Activated CD4-positive, alpha-beta T cell treated with anti-CD3 and anti-CD28 coated beads for 24 hours (primary cell): Measurements from ENCODE around the gene ZWILCH.
"Not testable (repeated sequence)": the region's sequence is repeated elsewhere in the genome, so short reads cannot be mapped to it uniquely, and the experiment has no call there.

Experiments used
- DNase-seq, 2 donors: peaks; one replicate each; pipeline ENCODE4 v3.0.0-alpha.2; 2020; ENCODE audit warnings: low read depth in 2 of 2

The ZWILCH gene

GRCh38 chr15:66488525-66488924 is 16.6 kb upstream of the ZWILCH start:
- DNase-seq: no peak

GRCh38 chr15:66489179-66489791 is 15.8 kb upstream of the ZWILCH start:
- no peak for DNase-seq

GRCh38 chr15:66491846-66492245 is 13.3 kb upstream of the ZWILCH start:
- no peak for DNase-seq

- no peak for DNase-seq
These were observed 10.9 kb upstream of the ZWILCH start for GRCh38 chr15:66494262-66494661.

- DNase-seq: no peak
These were observed 8.1 kb upstream of the ZWILCH start for GRCh38 chr15:66496951-66497501.

- DNase-seq: peak; percentile 97 to 98
These were observed 7.3 kb upstream of the ZWILCH start, which contains the start of gene SNAPC5 for GRCh38 chr15:66497502-66498455. TSS of gene SNAPC5 (minus strand) at chr15:66497762. CDS start at chr15:66497731, 31 bp downstream.

GRCh38 chr15:66498501-66499386 is 6.4 kb upstream of the ZWILCH start:
- DNase-seq: no peak

- not testable (repeated sequence) for DNase-seq
These were observed 4.8 kb upstream of the ZWILCH start for GRCh38 chr15:66500346-66500745.

- no peak for DNase-seq
These were observed 2.6 kb upstream of the ZWILCH start for GRCh38 chr15:66502491-66502890.

GRCh38 chr15:66503041-66503648 is 2.0 kb upstream of the ZWILCH start:
- not testable (repeated sequence) for DNase-seq

- no peak for DNase-seq
These were observed 1.2 kb upstream of the ZWILCH start for GRCh38 chr15:66503780-66504562.

- no peak for DNase-seq
These were observed 295 bp downstream of the ZWILCH start for GRCh38 chr15:66505430-66505811.

- DNase-seq: no peak
These were observed 692 bp downstream of the ZWILCH start for GRCh38 chr15:66505818-66506217.

- DNase-seq: no peak
These were observed 3.3 kb downstream of the ZWILCH start for GRCh38 chr15:66508293-66508883.

GRCh38 chr15:66514586-66514985 is 9.5 kb downstream of the ZWILCH start:
- DNase-seq: no peak

- no peak for DNase-seq
These were observed 10.8 kb downstream of the ZWILCH start for GRCh38 chr15:66515901-66516322.

- DNase-seq: no peak
These were observed 18.8 kb downstream of the ZWILCH start for GRCh38 chr15:66523926-66524325.

- DNase-seq: no peak
These were observed 19.7 kb downstream of the ZWILCH start for GRCh38 chr15:66524838-66525237.

- DNase-seq: no peak
These were observed 29.9 kb downstream of the ZWILCH start for GRCh38 chr15:66535056-66535455.

- DNase-seq: no peak
These were observed 37.8 kb downstream of the ZWILCH start for GRCh38 chr15:66542896-66543295.
